Astrocyte of the cerebellum (primary cell): Measurements from ENCODE around the gene DUSP9.

Source experiments
- DNase-seq: peaks from one replicate; pipeline ENCODE4 v3.0.0-alpha.2; 2011; ENCODE audit warnings: low read depth
- H3K4me3 ChIP-seq: 2 replicates; pipeline ENCODE4 v1.5.1; 2011; ENCODE audit warnings: mild to moderate bottlenecking, low read depth, low read length, moderate library complexity
- CTCF ChIP-seq: IDR thresholded peaks from 2 replicates; pipeline ENCODE4 v1.5.1; 2012; ENCODE audit warnings: low read length, low read depth, moderate library complexity, mild to moderate bottlenecking; ENCODE audit errors: missing control alignments
- in situ Hi-C: cut with HindIII; loops from 2 replicates; pipeline ENCODE4 v1.10.0; 2017; ENCODE audit warnings: low sequenced_read_pairs

DUSP9 gene

GRCh38 chrX:153635388-153635787, 11.6 kb upstream of the DUSP9 start:
- in situ Hi-C loops = no loop called here
- TF ChIP-seq CTCF = no peak
- DNase-seq = no peak
- no peak overlapping the region for H3K4me3 ChIP-seq

- TF ChIP-seq CTCF = peak; percentile 25
- no peak overlapping the region for H3K4me3 ChIP-seq
- no peak for DNase-seq
- in situ Hi-C loops = no loop called here
These were observed 11.0 kb upstream of the DUSP9 start for GRCh38 chrX:153635788-153636668.

- DNase-seq = no peak
- in situ Hi-C loops = no loop called here
- H3K4me3 ChIP-seq = no peak overlapping the region
- TF ChIP-seq CTCF = no peak
These were observed 10.3 kb upstream of the DUSP9 start for GRCh38 chrX:153636716-153637115.

GRCh38 chrX:153637121-153638040, 9.6 kb upstream of the DUSP9 start:
- H3K4me3 ChIP-seq = no peak overlapping the region
- TF ChIP-seq CTCF = no peak
- no peak for DNase-seq
- in situ Hi-C loops = no loop called here

GRCh38 chrX:153638041-153638371, 9.0 kb upstream of the DUSP9 start:
- no peak for DNase-seq
- no peak for TF ChIP-seq CTCF
- no peak overlapping the region for H3K4me3 ChIP-seq
- in situ Hi-C loops = no loop called here

- no peak for DNase-seq
- in situ Hi-C loops = no loop called here
- no peak for TF ChIP-seq CTCF
- no peak overlapping the region for H3K4me3 ChIP-seq
These were observed 8.4 kb upstream of the DUSP9 start for GRCh38 chrX:153638436-153639176.
